Measurements from ENCODE around the gene SLC36A2.

The SLC36A2 gene

GRCh38 chr5:151293624-151294023, 53.7 kb downstream of the SLC36A2 start:
- no peak for DNase-seq (ENCODE audit: low spot score)
- TF ChIP-seq, protein P1, sequence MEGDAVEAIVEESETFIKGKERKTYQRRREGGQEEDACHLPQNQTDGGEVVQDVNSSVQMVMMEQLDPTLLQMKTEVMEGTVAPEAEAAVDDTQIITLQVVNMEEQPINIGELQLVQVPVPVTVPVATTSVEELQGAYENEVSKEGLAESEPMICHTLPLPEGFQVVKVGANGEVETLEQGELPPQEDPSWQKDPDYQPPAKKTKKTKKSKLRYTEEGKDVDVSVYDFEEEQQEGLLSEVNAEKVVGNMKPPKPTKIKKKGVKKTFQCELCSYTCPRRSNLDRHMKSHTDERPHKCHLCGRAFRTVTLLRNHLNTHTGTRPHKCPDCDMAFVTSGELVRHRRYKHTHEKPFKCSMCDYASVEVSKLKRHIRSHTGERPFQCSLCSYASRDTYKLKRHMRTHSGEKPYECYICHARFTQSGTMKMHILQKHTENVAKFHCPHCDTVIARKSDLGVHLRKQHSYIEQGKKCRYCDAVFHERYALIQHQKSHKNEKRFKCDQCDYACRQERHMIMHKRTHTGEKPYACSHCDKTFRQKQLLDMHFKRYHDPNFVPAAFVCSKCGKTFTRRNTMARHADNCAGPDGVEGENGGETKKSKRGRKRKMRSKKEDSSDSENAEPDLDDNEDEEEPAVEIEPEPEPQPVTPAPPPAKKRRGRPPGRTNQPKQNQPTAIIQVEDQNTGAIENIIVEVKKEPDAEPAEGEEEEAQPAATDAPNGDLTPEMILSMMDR (IDR thresholded peaks at IDR 0.05; ENCODE audit: extremely low read depth, insufficient read depth, missing control alignments): no peak
- in situ Hi-C loops (cut with MboI; ENCODE audit: low pct_unique_long_range_greater_than_20kb, low sequenced_read_pairs, unreplicated experiment): no loop called here

DNA sequence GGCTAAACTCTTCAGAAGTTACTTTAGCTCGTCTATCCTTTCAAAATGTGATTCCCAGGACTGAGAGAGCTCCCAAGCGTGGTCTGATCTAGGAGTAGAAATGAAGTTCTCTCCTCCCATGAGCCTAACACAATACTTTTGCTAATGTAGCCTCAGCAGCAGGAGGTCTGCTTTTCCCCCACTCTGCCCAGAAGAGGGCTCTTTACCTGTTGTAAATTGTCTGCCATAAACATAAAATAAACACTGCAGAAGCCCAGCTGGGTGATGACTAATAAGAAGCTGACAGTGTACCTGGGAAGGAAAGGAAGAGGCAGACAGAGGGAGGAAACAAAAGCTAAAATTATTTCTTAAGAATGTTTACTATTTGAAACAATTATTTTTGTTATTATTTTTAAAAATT, 59.2 kb downstream of the SLC36A2 start:
- DNase-seq (ENCODE audit: low spot score): peak; percentile 23
- TF ChIP-seq, protein P1 (IDR thresholded peaks at IDR 0.05; ENCODE audit: extremely low read depth, insufficient read depth, missing control alignments): peak; percentile 39
- in situ Hi-C loops (cut with MboI; ENCODE audit: low pct_unique_long_range_greater_than_20kb, low sequenced_read_pairs, unreplicated experiment): no loop called here

GRCh38 chr5:151286246-151286645, 61.1 kb downstream of the SLC36A2 start:
- TF ChIP-seq, protein P1 (IDR thresholded peaks at IDR 0.05; ENCODE audit: extremely low read depth, insufficient read depth, missing control alignments): no peak
- in situ Hi-C loops (cut with MboI; ENCODE audit: low pct_unique_long_range_greater_than_20kb, low sequenced_read_pairs, unreplicated experiment): no loop called here
- no peak for DNase-seq (ENCODE audit: low spot score)

DNA sequence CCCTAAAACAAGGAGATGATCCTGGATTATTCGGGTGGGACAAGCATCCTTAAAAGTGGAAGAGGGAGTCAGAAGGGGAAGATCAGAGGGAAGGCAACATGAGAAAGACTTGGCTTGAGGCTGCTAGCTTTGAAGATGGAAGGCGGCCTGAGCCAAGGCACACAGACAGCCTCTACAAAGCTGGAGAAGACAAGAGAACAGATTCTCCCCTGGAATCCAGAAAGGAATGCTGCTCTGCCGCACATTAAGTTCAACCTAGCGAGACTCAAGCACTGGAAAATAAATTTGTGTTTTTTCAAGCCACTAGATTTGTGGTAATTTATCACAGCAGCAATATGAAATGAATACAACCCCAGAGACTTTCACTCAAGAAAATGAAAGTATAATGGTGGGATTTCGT, 61.7 kb downstream of the SLC36A2 start:
- in situ Hi-C loops (cut with MboI; ENCODE audit: low pct_unique_long_range_greater_than_20kb, low sequenced_read_pairs, unreplicated experiment): no loop called here
- TF ChIP-seq, protein P1 (IDR thresholded peaks at IDR 0.05; ENCODE audit: extremely low read depth, insufficient read depth, missing control alignments): no peak

GRCh38 chr5:151284392-151284967, 62.9 kb downstream of the SLC36A2 start:
- in situ Hi-C loops (cut with MboI; ENCODE audit: low pct_unique_long_range_greater_than_20kb, low sequenced_read_pairs, unreplicated experiment): no loop called here
- DNase-seq (ENCODE audit: low spot score): no peak
- TF ChIP-seq, protein P1 (IDR thresholded peaks at IDR 0.05; ENCODE audit: extremely low read depth, insufficient read depth, missing control alignments): peak; percentile 46

More for the DNA sequence above, 61.7 kb downstream of the SLC36A2 start:
- DNase-seq (ENCODE audit: low spot score): no peak

GRCh38 chr5:151283120-151283825, 64.1 kb downstream of the SLC36A2 start:
- in situ Hi-C loops (cut with MboI; ENCODE audit: low pct_unique_long_range_greater_than_20kb, low sequenced_read_pairs, unreplicated experiment): no loop called here
- TF ChIP-seq, protein P1 (IDR thresholded peaks at IDR 0.05; ENCODE audit: extremely low read depth, insufficient read depth, missing control alignments): no peak
- DNase-seq (ENCODE audit: low spot score): no peak
